Small intestine (tissue), 7 donors: ENCODE data around the gene HOTAIR. TPM values are rescaled to one million over a fixed set of nuclear protein-coding genes. Genes with fewer than 3 reads are reported as not detected.

Source experiments
- DNase-seq, 2 donors: peaks; one replicate each; pipeline versions ENCODE4 v3.0.0 to v3.0.0-alpha.2; 2013
- FAIRE-seq: peaks from 2 replicates; lab custom pipeline; 2012; peaks lifted over from hg19 to GRCh38; lab: Jason Lieb, UNC
- H3K27ac ChIP-seq, 3 donors: one replicate each; pipeline ENCODE4 v1.5.1; 2013; ENCODE audit warnings: low read length in 2 of 3, mild to moderate bottlenecking in 2 of 3, control low read depth in 1 of 3, inconsistent platforms in 1 of 3, low read depth in 1 of 3, moderate library complexity in 1 of 3
- H3K27me3 ChIP-seq, 3 donors: one replicate each; pipeline ENCODE4 v1.6.1; 2013; ENCODE audit warnings: low read length in 3 of 3, inconsistent platforms in 1 of 3; ENCODE audit not compliant: control insufficient read depth in 3 of 3, insufficient read depth in 3 of 3
- H3K36me3 ChIP-seq, 3 donors: one replicate each; pipeline ENCODE4 v1.6.1; 2013; ENCODE audit warnings: low read length in 3 of 3, inconsistent platforms in 1 of 3, low read depth in 1 of 3, mild to moderate bottlenecking in 1 of 3, moderate library complexity in 1 of 3; ENCODE audit not compliant: control insufficient read depth in 3 of 3, insufficient read depth in 2 of 3
- H3K4me1 ChIP-seq, 3 donors: one replicate each; pipeline ENCODE4 v1.6.1; 2013; ENCODE audit warnings: low read length in 2 of 3, inconsistent platforms in 1 of 3, low read depth in 1 of 3, mild to moderate bottlenecking in 1 of 3, moderate library complexity in 1 of 3; ENCODE audit not compliant: control insufficient read depth in 3 of 3, insufficient read depth in 2 of 3
- H3K4me3 ChIP-seq, 3 donors: one replicate each; pipeline ENCODE4 v1.5.1; 2013; ENCODE audit warnings: low read length in 3 of 3, control low read depth in 1 of 3, inconsistent platforms in 1 of 3, low read depth in 1 of 3, mild to moderate bottlenecking in 1 of 3, moderate library complexity in 1 of 3
- H3K9me3 ChIP-seq, 2 donors: one replicate each; pipeline ENCODE4 v1.6.1; 2013; ENCODE audit warnings: low read depth in 1 of 2, low read length in 1 of 2; ENCODE audit not compliant: control insufficient read depth in 2 of 2, insufficient read depth in 1 of 2
- WGBS, 3 donors: extraction: QIAGEN DNeasy Blood & Tissue Kit; methylation state at CpG; one replicate each; pipeline ENCODE4 v1.1.7; 2013; 5-methylcytosine and 5-hydroxymethylcytosine counted together
- polyA plus RNA-seq, 4 donors: library from polyadenylated mRNA; stranded (reverse) in 3 of 4; unstranded in 1 of 4; fragments of 200-250 nt in 3 of 4; fragments of 120-200 nt in 1 of 4; gene quantifications; one replicate each; pipeline versions ENCODE4 v1.2.1 to v1.2.3, GENCODE V29; 2013
- donor health status: healthy with polysubstance abuse.
- donor health status: control.
- donor health status: control.
- donor health status: Bipolar disorder and iron deficiency.
- donor health status: healthy.

HOTAIR gene
- polyA plus RNA-seq, 4 donors: 0.24 TPM; not detected in 3

DNA sequence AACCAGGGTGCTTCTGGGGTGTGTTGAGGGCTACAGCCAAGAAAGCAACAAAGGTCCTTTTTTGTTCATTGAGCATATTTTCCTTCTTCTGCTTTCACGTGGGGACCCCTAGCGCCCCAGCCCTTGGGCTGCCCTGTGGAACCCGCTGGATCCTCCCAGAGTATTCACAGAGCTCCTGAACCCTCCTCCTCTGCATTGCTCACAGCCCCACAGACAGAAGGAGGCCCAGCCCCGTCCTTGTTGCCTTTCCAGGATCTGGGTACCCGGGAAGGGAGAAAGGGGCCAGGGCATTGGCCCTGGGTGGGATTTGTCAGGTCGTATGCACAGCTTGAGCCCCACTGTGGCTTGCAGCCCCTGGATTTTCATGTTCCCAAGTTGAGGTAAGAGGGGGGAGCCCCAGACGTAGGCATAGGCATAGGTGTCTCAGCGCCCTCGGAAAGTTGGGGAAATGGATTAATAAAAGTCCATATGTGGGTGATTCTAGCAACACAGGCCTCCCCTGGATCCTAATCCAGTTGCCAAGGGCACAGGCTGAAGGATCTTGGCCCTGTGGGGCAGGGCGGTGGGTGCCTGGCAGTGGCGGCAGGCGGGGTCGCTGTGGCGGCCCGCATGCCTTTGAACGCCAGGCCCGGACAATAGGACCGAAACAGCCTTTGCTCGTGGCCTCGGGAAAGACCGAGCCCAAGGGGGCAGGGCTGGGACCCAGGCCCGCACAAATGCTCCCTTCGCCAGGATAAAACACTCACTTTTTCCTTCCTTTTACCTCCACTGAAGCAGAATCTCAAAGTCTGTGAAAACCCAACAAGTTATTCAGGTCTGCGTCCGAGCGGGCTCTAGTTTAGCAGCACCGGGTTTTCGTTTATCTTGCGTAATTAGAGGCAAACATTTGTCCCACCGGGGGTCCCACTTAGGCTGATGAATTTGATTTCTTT, 7.1 kb upstream of the HOTAIR start:
- DNase-seq: no peak
- 38 to 73% (median 66%) methylated on average over 30 of the region's 30 CpGs for WGBS, 3 donors
- no peak overlapping the region for H3K27ac ChIP-seq
- no peaks in the 10 kb centered on the region for H3K36me3 ChIP-seq
- no peak for FAIRE-seq
- peaks cover 0 to 87% (median 68%) of the 10 kb centered on the region in 3 donors for H3K27me3 ChIP-seq
- peaks cover 0 to 4% of the 10 kb centered on the region in 2 donors for H3K9me3 ChIP-seq
- peaks cover 5 to 37% (median 6%) of the 10 kb centered on the region in 3 donors for H3K4me1 ChIP-seq
- no peak overlapping the region for H3K4me3 ChIP-seq

- no peak for FAIRE-seq
- peaks cover 0 to 13% of the 10 kb centered on the region in 2 donors for H3K9me3 ChIP-seq
- WGBS, 3 donors: 43 to 79% (median 59%) methylated on average over 15 of the region's 15 CpGs
- H3K27me3 ChIP-seq: peaks cover 0 to 87% (median 66%) of the 10 kb centered on the region in 3 donors
- no peak overlapping the region for H3K27ac ChIP-seq
- no peak overlapping the region for H3K4me3 ChIP-seq
- H3K36me3 ChIP-seq: no peaks in the 10 kb centered on the region
- DNase-seq: no peak
- peaks cover 3 to 32% (median 6%) of the 10 kb centered on the region in 3 donors for H3K4me1 ChIP-seq
Measured at GRCh38 chr12:53980802-53981496, 6.2 kb upstream of the HOTAIR start.

GRCh38 chr12:53980104-53980801, 5.5 kb upstream of the HOTAIR start:
- WGBS, 3 donors: 49 to 74% (median 52%) methylated on average over 7 of the region's 7 CpGs
- DNase-seq (no peak), FAIRE-seq (no peak)
- H3K36me3 ChIP-seq: no peaks in the 10 kb centered on the region
- H3K9me3 ChIP-seq: peaks cover 0 to 16% of the 10 kb centered on the region in 2 donors
- no peak overlapping the region for H3K27ac ChIP-seq
- H3K27me3 ChIP-seq: peaks cover 0 to 87% (median 65%) of the 10 kb centered on the region in 3 donors
- H3K4me1 ChIP-seq: peaks cover 0 to 32% (median 5%) of the 10 kb centered on the region in 3 donors
- no peak overlapping the region for H3K4me3 ChIP-seq

DNA sequence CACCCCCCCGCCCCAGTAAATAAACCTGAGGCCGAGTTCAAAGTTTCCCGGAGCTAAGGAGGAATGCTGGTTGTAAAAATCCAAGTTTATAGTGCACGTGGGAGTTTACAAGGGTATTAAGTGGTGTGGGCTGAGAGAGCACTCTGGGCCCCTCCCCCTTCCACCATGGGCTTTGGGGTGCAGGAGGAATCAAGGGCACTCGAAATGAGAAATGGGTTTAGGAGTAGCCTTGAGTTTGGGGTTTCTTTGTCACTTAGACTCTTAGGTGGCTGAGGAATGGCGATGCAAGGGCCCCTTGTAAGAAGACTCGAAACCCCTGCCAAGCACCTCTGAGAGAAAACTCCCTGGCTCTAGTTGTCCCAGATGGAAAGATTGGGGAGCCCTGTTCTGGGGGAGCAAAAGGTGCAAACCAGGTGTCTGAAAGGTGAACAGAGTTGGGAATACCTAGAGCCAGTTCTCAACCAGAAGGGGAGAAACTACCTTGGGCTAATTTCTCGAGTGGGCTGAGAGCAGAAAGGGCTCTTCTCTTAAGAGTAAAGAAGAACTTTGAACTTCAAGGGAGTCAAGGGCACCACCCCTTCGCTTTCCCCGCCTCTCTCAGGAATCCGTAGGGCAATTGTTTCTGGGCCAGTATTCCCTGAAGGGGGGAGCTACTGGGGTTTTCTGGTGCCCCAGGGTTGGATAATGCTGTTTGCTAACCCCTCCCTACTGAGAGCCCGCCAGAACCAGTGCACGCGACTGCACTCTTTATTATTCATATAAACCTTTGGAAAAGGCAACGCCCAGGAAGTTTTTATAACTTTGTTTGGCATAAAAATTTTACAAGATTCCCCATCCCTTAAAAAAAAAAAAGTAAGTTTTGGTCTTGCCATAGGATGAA, 4.0 kb upstream of the HOTAIR start:
- DNase-seq: peak; percentile 91
- no peak for FAIRE-seq
- Histone ChIP-seq H3K27me3 (peaks cover 0 to 88% (median 65%) of the 10 kb centered on the region in 3 donors), H3K4me3 (peak overlapping the region in 1 of 3 donors; percentile 40), H3K4me1 (peaks cover 3 to 36% (median 10%) of the 10 kb centered on the region in 3 donors), H3K9me3 (peaks cover 0 to 16% of the 10 kb centered on the region in 2 donors), H3K36me3 (no peaks in the 10 kb centered on the region), H3K27ac (peak overlapping the region in 2 of 3 donors; percentile 5 to 97)
- WGBS, 3 donors: 1 to 10% (median 8%) methylated on average over 15 of the region's 15 CpGs

GRCh38 chr12:53977596-53978445, 3.1 kb upstream of the HOTAIR start:
- DNase-seq (peak; percentile 40 to 89), FAIRE-seq (no peak)
- H3K27me3 ChIP-seq: peaks cover 0 to 88% (median 65%) of the 10 kb centered on the region in 3 donors
- H3K27ac ChIP-seq: peak overlapping the region in 1 of 3 donors; percentile 97
- WGBS, 3 donors: 3 to 6% (median 5%) methylated on average over 11 of the region's 11 CpGs
- peak overlapping the region in 1 of 3 donors; percentile 40 for H3K4me3 ChIP-seq
- H3K36me3 ChIP-seq: no peaks in the 10 kb centered on the region
- H3K9me3 ChIP-seq: peaks cover 0 to 16% of the 10 kb centered on the region in 2 donors
- peaks cover 3 to 36% (median 13%) of the 10 kb centered on the region in 3 donors for H3K4me1 ChIP-seq

DNA sequence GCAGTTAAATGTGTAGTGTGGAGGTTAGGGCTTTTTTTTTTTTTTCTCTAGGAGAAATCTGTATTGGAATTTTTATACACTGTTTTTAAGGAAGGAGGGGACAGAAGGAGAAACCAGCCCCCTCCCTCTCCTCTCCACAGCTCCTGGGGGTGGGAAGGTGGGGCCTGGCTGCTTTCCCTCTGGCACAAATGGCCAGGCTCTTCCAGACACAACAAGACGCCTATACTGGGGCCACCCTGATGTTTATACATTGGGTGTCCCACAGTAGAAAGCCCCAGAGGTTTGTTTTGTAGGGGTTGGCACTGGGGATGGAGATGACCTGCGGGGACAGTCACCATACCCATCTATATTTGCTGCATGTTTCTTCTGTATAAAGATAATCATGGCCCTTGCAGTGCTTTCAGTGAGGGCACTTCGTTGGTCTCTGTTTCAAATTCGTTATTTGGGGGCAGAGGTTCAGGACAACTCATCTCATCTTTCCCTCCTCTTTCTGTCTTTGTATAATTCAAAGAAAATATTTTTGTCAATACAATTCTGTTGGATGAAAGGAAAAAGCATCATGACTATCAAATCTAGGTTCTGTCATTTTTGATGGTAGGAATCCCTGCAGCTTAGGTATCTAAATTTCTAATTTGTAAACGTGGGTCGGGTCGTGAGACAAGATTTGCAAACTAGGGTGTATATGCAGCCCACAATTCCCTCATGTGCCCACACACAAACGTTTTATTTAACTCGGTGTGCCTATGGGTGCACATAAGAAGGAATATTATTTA, 2.3 kb upstream of the HOTAIR start:
- FAIRE-seq: no peak
- Histone ChIP-seq H3K27me3 (peaks cover 0 to 88% (median 66%) of the 10 kb centered on the region in 3 donors), H3K4me3 (no peak overlapping the region), H3K9me3 (peaks cover 0 to 16% of the 10 kb centered on the region in 2 donors), H3K27ac (no peak overlapping the region), H3K4me1 (peaks cover 3 to 36% (median 13%) of the 10 kb centered on the region in 3 donors), H3K36me3 (no peaks in the 10 kb centered on the region)
- DNase-seq: no peak
- 33 to 52% (median 38%) methylated on average over 8 to 9 of the region's 9 CpGs for WGBS, 3 donors
